ENCODE data around the gene SORCS2.

Gene SORCS2

GRCh38 chr4:7421356-7422150 lies 229.2 kb downstream of the SORCS2 start:
- H3K9me3 ChIP-seq (ENCODE audit: low read depth, low read length): no peaks in the 10 kb centered on the region
- H3K36me3 ChIP-seq (ENCODE audit: insufficient read depth, low read length): no peaks in the 10 kb centered on the region
- no peak overlapping the region for H3K4me3 ChIP-seq
- no peak for DNase-seq (ENCODE audit: low read depth, low spot score)
- no peak for TF ChIP-seq EZH2 (IDR thresholded peaks at IDR 0.05)
- no peak for TF ChIP-seq FOXP2 (optimal IDR thresholded peaks at IDR 0.05; ENCODE audit: control extremely low read depth, extremely low read length, insufficient read depth)
- no peak for TF ChIP-seq POLR2AphosphoS5 (IDR thresholded peaks at IDR 0.05; ENCODE audit: borderline replicate concordance, low read depth, low read length)
- H3K27ac ChIP-seq: no peak overlapping the region
- no peak overlapping the region for H3K9ac ChIP-seq (ENCODE audit: insufficient read length)

GRCh38 chr4:7422151-7422897 lies 230.0 kb downstream of the SORCS2 start:
- Histone ChIP-seq H3K9me3 (ENCODE audit: low read depth, low read length) (no peaks in the 10 kb centered on the region), H3K4me3 (no peak overlapping the region), H3K27ac (no peak overlapping the region), H3K36me3 (ENCODE audit: insufficient read depth, low read length) (no peaks in the 10 kb centered on the region), H3K9ac (ENCODE audit: insufficient read length) (no peak overlapping the region)
- DNase-seq (ENCODE audit: low read depth, low spot score): no peak
- TF ChIP-seq POLR2AphosphoS5 (IDR thresholded peaks at IDR 0.05; ENCODE audit: borderline replicate concordance, low read depth, low read length): no peak
- no peak for TF ChIP-seq EZH2 (IDR thresholded peaks at IDR 0.05)
- TF ChIP-seq FOXP2 (optimal IDR thresholded peaks at IDR 0.05; ENCODE audit: control extremely low read depth, extremely low read length, insufficient read depth): no peak

DNA sequence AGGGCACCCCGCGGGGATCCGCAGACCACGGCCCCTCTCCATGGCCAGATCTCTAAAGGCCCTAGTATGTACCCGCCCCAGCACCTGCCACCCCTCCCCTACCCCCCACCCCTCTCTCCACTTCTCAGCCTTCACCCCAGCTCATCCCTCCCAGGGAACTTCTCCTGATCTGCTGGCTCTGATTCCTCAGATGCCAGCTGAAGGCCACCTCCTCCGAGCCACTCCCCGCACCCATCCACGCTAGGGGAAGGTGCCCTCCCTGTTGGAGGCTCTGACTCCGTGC lies 230.5 kb downstream of the SORCS2 start:
- Histone ChIP-seq H3K36me3 (ENCODE audit: insufficient read depth, low read length) (no peaks in the 10 kb centered on the region), H3K27ac (no peak overlapping the region), H3K4me3 (no peak overlapping the region), H3K9me3 (ENCODE audit: low read depth, low read length) (no peaks in the 10 kb centered on the region), H3K9ac (ENCODE audit: insufficient read length) (no peak overlapping the region)
- DNase-seq (ENCODE audit: low read depth, low spot score): no peak
- no peak for TF ChIP-seq POLR2AphosphoS5 (IDR thresholded peaks at IDR 0.05; ENCODE audit: borderline replicate concordance, low read depth, low read length)
- no peak for TF ChIP-seq FOXP2 (optimal IDR thresholded peaks at IDR 0.05; ENCODE audit: control extremely low read depth, extremely low read length, insufficient read depth)

GRCh38 chr4:7423391-7423790 lies 231.1 kb downstream of the SORCS2 start:
- Histone ChIP-seq H3K9ac (ENCODE audit: insufficient read length) (no peak overlapping the region), H3K36me3 (ENCODE audit: insufficient read depth, low read length) (no peaks in the 10 kb centered on the region), H3K27ac (no peak overlapping the region), H3K4me3 (no peak overlapping the region), H3K9me3 (ENCODE audit: low read depth, low read length) (no peaks in the 10 kb centered on the region)
- TF ChIP-seq FOXP2 (optimal IDR thresholded peaks at IDR 0.05; ENCODE audit: control extremely low read depth, extremely low read length, insufficient read depth) (no peak), POLR2AphosphoS5 (IDR thresholded peaks at IDR 0.05; ENCODE audit: borderline replicate concordance, low read depth, low read length) (no peak), EZH2 (IDR thresholded peaks at IDR 0.05) (no peak)
- no peak for DNase-seq (ENCODE audit: low read depth, low spot score)

- no peak for TF ChIP-seq POLR2AphosphoS5 (IDR thresholded peaks at IDR 0.05; ENCODE audit: borderline replicate concordance, low read depth, low read length)
- no peak for TF ChIP-seq EZH2 (IDR thresholded peaks at IDR 0.05)
- no peak for TF ChIP-seq FOXP2 (optimal IDR thresholded peaks at IDR 0.05; ENCODE audit: control extremely low read depth, extremely low read length, insufficient read depth)
- no peak overlapping the region for H3K4me3 ChIP-seq
- no peak overlapping the region for H3K27ac ChIP-seq
- H3K36me3 ChIP-seq (ENCODE audit: insufficient read depth, low read length): no peaks in the 10 kb centered on the region
- no peaks in the 10 kb centered on the region for H3K9me3 ChIP-seq (ENCODE audit: low read depth, low read length)
- DNase-seq (ENCODE audit: low read depth, low spot score): no peak
- no peak overlapping the region for H3K9ac ChIP-seq (ENCODE audit: insufficient read length)
Measured at GRCh38 chr4:7423801-7424552, 231.6 kb downstream of the SORCS2 start.

GRCh38 chr4:7424553-7425111 lies 232.3 kb downstream of the SORCS2 start:
- Histone ChIP-seq H3K27ac (no peak overlapping the region), H3K36me3 (ENCODE audit: insufficient read depth, low read length) (no peaks in the 10 kb centered on the region), H3K4me3 (no peak overlapping the region), H3K9me3 (ENCODE audit: low read depth, low read length) (no peaks in the 10 kb centered on the region), H3K9ac (ENCODE audit: insufficient read length) (no peak overlapping the region)
- no peak for DNase-seq (ENCODE audit: low read depth, low spot score)
- TF ChIP-seq FOXP2 (optimal IDR thresholded peaks at IDR 0.05; ENCODE audit: control extremely low read depth, extremely low read length, insufficient read depth): no peak
- no peak for TF ChIP-seq EZH2 (IDR thresholded peaks at IDR 0.05)
- TF ChIP-seq POLR2AphosphoS5 (IDR thresholded peaks at IDR 0.05; ENCODE audit: borderline replicate concordance, low read depth, low read length): no peak

- H3K9ac ChIP-seq (ENCODE audit: insufficient read length): no peak overlapping the region
- no peak overlapping the region for H3K4me3 ChIP-seq
- no peak for DNase-seq (ENCODE audit: low read depth, low spot score)
- TF ChIP-seq POLR2AphosphoS5 (IDR thresholded peaks at IDR 0.05; ENCODE audit: borderline replicate concordance, low read depth, low read length) (no peak), EZH2 (IDR thresholded peaks at IDR 0.05) (no peak), FOXP2 (optimal IDR thresholded peaks at IDR 0.05; ENCODE audit: control extremely low read depth, extremely low read length, insufficient read depth) (no peak)
- no peak overlapping the region for H3K27ac ChIP-seq
- no peaks in the 10 kb centered on the region for H3K9me3 ChIP-seq (ENCODE audit: low read depth, low read length)
- no peaks in the 10 kb centered on the region for H3K36me3 ChIP-seq (ENCODE audit: insufficient read depth, low read length)
Measured at GRCh38 chr4:7425124-7425523, 232.8 kb downstream of the SORCS2 start.

Data from SK-N-MC (cell line).